RWPE2 (cell line): ENCODE results near the gene ACSL1.
A peak's percentile ranks its signal among the peaks of the same experiment; 100 is the strongest.

Source experiments
- ATAC-seq: fragments of 200-7000 bp; cut with Tn5 transposase; 3 replicates; pipeline ENCODE4 v1.9.1; 2021; ENCODE audit warnings: low read depth
- DNase-seq: peaks from one replicate; pipeline ENCODE4 v3.0.0-alpha.2; 2020; ENCODE audit warnings: low spot score
- H3K27ac ChIP-seq: fragments of 450-650 bp; 2 replicates; pipeline ENCODE4 v1.5.1; 2017; ENCODE audit warnings: mild to moderate bottlenecking; ENCODE audit not compliant: poor library complexity, severe bottlenecking
- H3K27me3 ChIP-seq: fragments of 250-450 bp; sonication (Bioruptor Pico); 2 replicates; pipeline ENCODE4 v1.5.1; 2021; ENCODE audit warnings: mild to moderate bottlenecking, moderate library complexity; ENCODE audit not compliant: insufficient read depth, poor library complexity, severe bottlenecking
- H3K36me3 ChIP-seq: fragments of 250-450 bp; sonication (Bioruptor Pico); 2 replicates; pipeline ENCODE4 v1.5.1; 2020; ENCODE audit warnings: low read depth, mild to moderate bottlenecking, moderate library complexity
- H3K4me1 ChIP-seq: fragments of 250-450 bp; sonication (Bioruptor Pico); 2 replicates; pipeline ENCODE4 v1.5.1; 2021; ENCODE audit warnings: mild to moderate bottlenecking, moderate library complexity; ENCODE audit not compliant: insufficient read depth, poor library complexity, severe bottlenecking
- H3K4me3 ChIP-seq: fragments of 250-450 bp; sonication (Bioruptor Pico); 2 replicates; pipeline ENCODE4 v1.5.1; 2021; ENCODE audit warnings: mild to moderate bottlenecking, moderate library complexity; ENCODE audit not compliant: severe bottlenecking
- H3K9me3 ChIP-seq: fragments of 250-450 bp; sonication (Bioruptor Pico); 2 replicates; pipeline ENCODE4 v1.5.1; 2021; ENCODE audit warnings: mild to moderate bottlenecking, moderate library complexity; ENCODE audit not compliant: severe bottlenecking
- CTCF ChIP-seq: fragments of 450-650 bp; IDR thresholded peaks from one replicate; pipeline ENCODE4 v1.5.1; 2017; ENCODE audit warnings: mild to moderate bottlenecking, moderate library complexity; ENCODE audit not compliant: poor library complexity, severe bottlenecking

Gene ACSL1

GRCh38 chr4:184850018-184850417 lies 24.2 kb upstream of the ACSL1 start:
- ATAC-seq = no peak
- Histone ChIP-seq H3K9me3 (no peaks in the 10 kb centered on the region), H3K4me3 (no peak overlapping the region), H3K36me3 (no peaks in the 10 kb centered on the region), H3K27ac (no peak overlapping the region), H3K4me1 (peaks cover 3% of the 10 kb centered on the region), H3K27me3 (no peaks in the 10 kb centered on the region)
- no peak for DNase-seq
- TF ChIP-seq CTCF = no peak

GRCh38 chr4:184849185-184849584 lies 23.4 kb upstream of the ACSL1 start:
- peaks cover 4% of the 10 kb centered on the region for H3K4me1 ChIP-seq

GRCh38 chr4:184848510-184848909 lies 22.7 kb upstream of the ACSL1 start:
- DNase-seq (no peak), ATAC-seq (no peak)

More at GRCh38 chr4:184849185-184849584, 23.4 kb upstream of the ACSL1 start:
- TF ChIP-seq CTCF = no peak
- Histone ChIP-seq H3K27me3 (no peaks in the 10 kb centered on the region), H3K9me3 (no peaks in the 10 kb centered on the region), H3K27ac (no peak overlapping the region), H3K4me3 (no peak overlapping the region), H3K36me3 (no peaks in the 10 kb centered on the region)
- ATAC-seq (no peak), DNase-seq (no peak)

GRCh38 chr4:184846531-184846930 lies 20.8 kb upstream of the ACSL1 start:
- no peak for TF ChIP-seq CTCF
- Histone ChIP-seq H3K27ac (no peak overlapping the region), H3K4me1 (peaks cover 4% of the 10 kb centered on the region), H3K9me3 (no peaks in the 10 kb centered on the region), H3K27me3 (no peaks in the 10 kb centered on the region), H3K36me3 (no peaks in the 10 kb centered on the region), H3K4me3 (no peak overlapping the region)
- DNase-seq = no peak
- ATAC-seq = no peak

More at GRCh38 chr4:184848510-184848909, 22.7 kb upstream of the ACSL1 start:
- no peaks in the 10 kb centered on the region for H3K9me3 ChIP-seq
- H3K27ac ChIP-seq = no peak overlapping the region
- no peaks in the 10 kb centered on the region for H3K27me3 ChIP-seq
- H3K36me3 ChIP-seq = no peaks in the 10 kb centered on the region
- H3K4me1 ChIP-seq = peaks cover 4% of the 10 kb centered on the region
- H3K4me3 ChIP-seq = no peak overlapping the region
- no peak for TF ChIP-seq CTCF

GRCh38 chr4:184845367-184846021 lies 19.7 kb upstream of the ACSL1 start:
- no peak for DNase-seq
- H3K27ac ChIP-seq = peak overlapping the region; percentile 10

More at GRCh38 chr4:184845367-184846021, 19.7 kb upstream of the ACSL1 start:
- no peaks in the 10 kb centered on the region for H3K27me3 ChIP-seq
- no peak for TF ChIP-seq CTCF
- ATAC-seq = peak; percentile 88
- peaks cover 4% of the 10 kb centered on the region for H3K4me1 ChIP-seq
- H3K9me3 ChIP-seq = no peaks in the 10 kb centered on the region
- no peaks in the 10 kb centered on the region for H3K36me3 ChIP-seq
- no peak overlapping the region for H3K4me3 ChIP-seq
